GM12892 (cell line): Measurements from ENCODE around the gene APBB2.
A peak's percentile ranks its signal among the peaks of the same experiment; 100 is the strongest.
"Not testable (repeated sequence)": the region's sequence is repeated elsewhere in the genome, so short reads cannot be mapped to it uniquely, and the experiment has no call there.

Experiments
- DNase-seq: peaks from one replicate; pipeline ENCODE4 v3.0.0; 2011; ENCODE audit not compliant: insufficient read length
- FAIRE-seq: peaks from 2 replicates; lab custom pipeline; 2011; peaks lifted over from hg19 to GRCh38; lab: Jason Lieb, UNC
- POLR2A ChIP-seq: IDR thresholded peaks from 2 replicates; pipeline ENCODE4 v1.6.1; 2011; ENCODE audit warnings: low read depth, low read length, control low read depth
- POLR2AphosphoS5 ChIP-seq: IDR thresholded peaks from 2 replicates; pipeline ENCODE4 v1.6.1; 2011; ENCODE audit warnings: low read depth, low read length, control low read depth
- TAF1 ChIP-seq: IDR thresholded peaks from 2 replicates; pipeline ENCODE4 v1.6.1; 2011; ENCODE audit warnings: low read depth, mild to moderate bottlenecking, control low read depth, low read length, borderline replicate concordance

Gene APBB2

GRCh38 chr4:40822420-40823166 lies 391.7 kb downstream of the APBB2 start:
- no peak for TF ChIP-seq POLR2AphosphoS5
- TF ChIP-seq POLR2A: no peak
- no peak for TF ChIP-seq TAF1
- no peak for FAIRE-seq
- no peak for DNase-seq

- no peak for DNase-seq
- no peak for FAIRE-seq
- TF ChIP-seq TAF1 (no peak), POLR2AphosphoS5 (no peak), POLR2A (no peak)
Measured at GRCh38 chr4:40820101-40820500, 394.2 kb downstream of the APBB2 start.

- not testable (repeated sequence) for FAIRE-seq, DNase-seq
Measured at GRCh38 chr4:40817157-40817556, 397.2 kb downstream of the APBB2 start.

- DNase-seq (no peak), FAIRE-seq (no peak)
- TF ChIP-seq TAF1 (no peak), POLR2A (no peak), POLR2AphosphoS5 (no peak)
Measured at GRCh38 chr4:40812856-40813255, 401.5 kb downstream of the APBB2 start.

GRCh38 chr4:40812386-40812785 lies 402.0 kb downstream of the APBB2 start:
- FAIRE-seq (no peak), DNase-seq (no peak)
- TF ChIP-seq TAF1 (no peak), POLR2AphosphoS5 (no peak)

- FAIRE-seq: no peak
- TF ChIP-seq TAF1: no peak
- TF ChIP-seq POLR2A: no peak
- no peak for TF ChIP-seq POLR2AphosphoS5
- DNase-seq: no peak
Measured at GRCh38 chr4:40811956-40812355, 402.4 kb downstream of the APBB2 start.

GRCh38 chr4:40808926-40809457 lies 405.4 kb downstream of the APBB2 start:
- DNase-seq (no peak), FAIRE-seq (no peak)
- TF ChIP-seq POLR2AphosphoS5: no peak
- TF ChIP-seq POLR2A: no peak
- TF ChIP-seq TAF1: no peak

GRCh38 chr4:40804598-40804997 lies 409.7 kb downstream of the APBB2 start:
- FAIRE-seq (no peak), DNase-seq (no peak)
- no peak for TF ChIP-seq POLR2AphosphoS5
- TF ChIP-seq TAF1: no peak
- no peak for TF ChIP-seq POLR2A

GRCh38 chr4:40800064-40800463 lies 414.3 kb downstream of the APBB2 start:
- TF ChIP-seq POLR2AphosphoS5 (no peak), POLR2A (no peak), TAF1 (no peak)
- DNase-seq (no peak), FAIRE-seq (peak; percentile 67)

- DNase-seq (no peak), FAIRE-seq (no peak)
- TF ChIP-seq POLR2AphosphoS5: no peak
- TF ChIP-seq TAF1: no peak
- no peak for TF ChIP-seq POLR2A
Measured at GRCh38 chr4:40789771-40790170, 424.6 kb downstream of the APBB2 start.

GRCh38 chr4:40789031-40789430 lies 425.3 kb downstream of the APBB2 start:
- no peak for DNase-seq

GRCh38 chr4:40788331-40788730 lies 426.0 kb downstream of the APBB2 start:
- DNase-seq (no peak), FAIRE-seq (no peak)
- TF ChIP-seq TAF1 (no peak), POLR2AphosphoS5 (no peak), POLR2A (no peak)

More at GRCh38 chr4:40789031-40789430, 425.3 kb downstream of the APBB2 start:
- TF ChIP-seq POLR2AphosphoS5 (no peak), POLR2A (no peak), TAF1 (no peak)
- FAIRE-seq: no peak

- no peak for TF ChIP-seq POLR2AphosphoS5
- TF ChIP-seq POLR2A: no peak
- no peak for TF ChIP-seq TAF1
- DNase-seq (no peak), FAIRE-seq (no peak)
Measured at GRCh38 chr4:40785727-40786126, 428.6 kb downstream of the APBB2 start.
